ENCODE results near the gene TMEM74B.

Gene TMEM74B

DNA sequence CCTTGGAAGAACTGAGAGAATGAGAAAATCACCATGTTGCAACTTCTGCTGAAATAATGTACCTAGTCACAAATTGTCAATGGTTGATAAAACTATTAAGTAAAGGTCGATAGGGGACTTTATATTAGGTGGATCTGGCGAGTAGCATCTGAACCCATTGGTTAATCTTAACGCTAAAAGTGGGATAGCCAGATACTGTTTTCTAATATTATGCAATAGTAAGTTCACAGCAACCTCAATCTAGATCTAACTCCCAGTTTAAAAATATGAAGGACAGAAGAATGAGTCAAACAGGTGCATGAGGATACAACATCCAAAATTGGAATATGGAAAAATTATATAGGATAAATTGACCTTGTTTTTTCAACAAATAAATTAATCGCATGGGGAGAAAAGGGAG lies 47.5 kb downstream of the TMEM74B start:
- DNase-seq (ENCODE audit: low spot score) = no peak
- TF ChIP-seq, protein P1, sequence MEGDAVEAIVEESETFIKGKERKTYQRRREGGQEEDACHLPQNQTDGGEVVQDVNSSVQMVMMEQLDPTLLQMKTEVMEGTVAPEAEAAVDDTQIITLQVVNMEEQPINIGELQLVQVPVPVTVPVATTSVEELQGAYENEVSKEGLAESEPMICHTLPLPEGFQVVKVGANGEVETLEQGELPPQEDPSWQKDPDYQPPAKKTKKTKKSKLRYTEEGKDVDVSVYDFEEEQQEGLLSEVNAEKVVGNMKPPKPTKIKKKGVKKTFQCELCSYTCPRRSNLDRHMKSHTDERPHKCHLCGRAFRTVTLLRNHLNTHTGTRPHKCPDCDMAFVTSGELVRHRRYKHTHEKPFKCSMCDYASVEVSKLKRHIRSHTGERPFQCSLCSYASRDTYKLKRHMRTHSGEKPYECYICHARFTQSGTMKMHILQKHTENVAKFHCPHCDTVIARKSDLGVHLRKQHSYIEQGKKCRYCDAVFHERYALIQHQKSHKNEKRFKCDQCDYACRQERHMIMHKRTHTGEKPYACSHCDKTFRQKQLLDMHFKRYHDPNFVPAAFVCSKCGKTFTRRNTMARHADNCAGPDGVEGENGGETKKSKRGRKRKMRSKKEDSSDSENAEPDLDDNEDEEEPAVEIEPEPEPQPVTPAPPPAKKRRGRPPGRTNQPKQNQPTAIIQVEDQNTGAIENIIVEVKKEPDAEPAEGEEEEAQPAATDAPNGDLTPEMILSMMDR (IDR thresholded peaks at IDR 0.05; ENCODE audit: borderline replicate concordance, control extremely low read depth, extremely low read depth, insufficient read depth, missing control alignments) = no peak
- in situ Hi-C loops (cut with MboI; ENCODE audit: low sequenced_read_pairs, unreplicated experiment) = no loop called here

DNA sequence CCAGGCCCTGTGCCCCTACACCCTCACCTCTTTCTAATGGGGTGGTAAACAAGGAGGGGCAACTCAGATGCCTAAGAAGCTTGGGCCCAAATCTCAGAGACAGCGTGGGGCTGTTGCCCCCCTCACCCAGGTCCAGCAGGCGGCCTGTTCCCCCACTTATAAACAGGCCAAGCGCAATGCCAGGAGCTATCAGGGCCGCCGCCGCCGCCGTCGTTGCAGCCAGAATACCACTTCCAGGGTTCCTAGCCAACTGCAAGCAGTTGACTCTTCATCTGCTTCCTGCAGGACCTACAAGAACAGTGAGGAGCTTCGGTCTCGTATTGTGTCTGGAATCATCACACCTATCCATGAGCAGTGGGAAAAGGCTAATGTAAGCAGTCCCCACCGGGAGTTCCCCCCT lies 49.9 kb downstream of the TMEM74B start:
- TF ChIP-seq, protein P1 (IDR thresholded peaks at IDR 0.05; ENCODE audit: borderline replicate concordance, control extremely low read depth, extremely low read depth, insufficient read depth, missing control alignments) = no peak
- in situ Hi-C loops (cut with MboI; ENCODE audit: low sequenced_read_pairs, unreplicated experiment) = no loop called here

DNA sequence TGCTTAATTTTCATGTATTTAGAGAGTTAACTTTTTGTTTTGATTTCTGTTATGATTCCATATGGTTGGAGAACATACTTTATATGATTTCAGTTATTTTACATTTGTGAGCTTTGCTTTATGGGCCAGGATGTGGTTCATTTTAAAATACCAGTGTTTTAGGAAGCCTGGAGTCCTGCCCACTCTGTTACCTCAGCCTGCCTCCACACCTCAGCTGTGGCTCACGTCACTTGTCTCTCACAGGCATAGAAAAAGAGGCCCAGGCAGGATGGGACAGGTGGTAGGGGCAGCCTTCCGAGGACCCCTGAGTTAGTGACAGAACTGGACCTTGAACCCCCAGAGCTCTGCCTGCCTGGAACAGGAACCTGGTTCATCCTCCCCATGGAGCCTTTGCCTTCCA lies 50.4 kb downstream of the TMEM74B start:
- no peak for DNase-seq (ENCODE audit: low spot score)
- in situ Hi-C loops (cut with MboI; ENCODE audit: low sequenced_read_pairs, unreplicated experiment) = no loop called here

More for the DNA sequence above, 49.9 kb downstream of the TMEM74B start:
- DNase-seq (ENCODE audit: low spot score) = no peak

DNA sequence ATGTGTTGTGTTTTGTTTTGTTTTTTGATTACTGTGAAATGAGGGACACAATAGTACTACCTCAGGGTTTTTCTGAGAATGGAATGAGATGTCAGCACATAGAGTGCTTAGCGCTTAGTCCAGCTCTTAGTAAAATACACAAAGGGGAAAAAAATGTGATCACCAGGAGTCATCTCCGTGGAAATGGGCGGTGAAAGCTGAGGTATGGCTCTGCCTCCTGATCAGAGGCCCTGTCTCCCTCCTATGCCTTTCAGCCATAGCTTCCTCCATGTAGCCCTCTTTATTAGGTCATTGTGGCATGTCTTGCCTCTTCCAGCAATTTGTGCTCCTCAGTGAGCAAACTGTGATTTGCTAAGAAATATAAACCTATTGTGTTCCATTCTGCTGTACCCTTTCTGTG lies 53.4 kb downstream of the TMEM74B start:
- TF ChIP-seq, protein P1 (IDR thresholded peaks at IDR 0.05; ENCODE audit: borderline replicate concordance, control extremely low read depth, extremely low read depth, insufficient read depth, missing control alignments) = no peak
- no peak for DNase-seq (ENCODE audit: low spot score)
- in situ Hi-C loops (cut with MboI; ENCODE audit: low sequenced_read_pairs, unreplicated experiment) = no loop called here

More for the DNA sequence above, 50.4 kb downstream of the TMEM74B start:
- TF ChIP-seq, protein P1 (IDR thresholded peaks at IDR 0.05; ENCODE audit: borderline replicate concordance, control extremely low read depth, extremely low read depth, insufficient read depth, missing control alignments) = no peak

DNA sequence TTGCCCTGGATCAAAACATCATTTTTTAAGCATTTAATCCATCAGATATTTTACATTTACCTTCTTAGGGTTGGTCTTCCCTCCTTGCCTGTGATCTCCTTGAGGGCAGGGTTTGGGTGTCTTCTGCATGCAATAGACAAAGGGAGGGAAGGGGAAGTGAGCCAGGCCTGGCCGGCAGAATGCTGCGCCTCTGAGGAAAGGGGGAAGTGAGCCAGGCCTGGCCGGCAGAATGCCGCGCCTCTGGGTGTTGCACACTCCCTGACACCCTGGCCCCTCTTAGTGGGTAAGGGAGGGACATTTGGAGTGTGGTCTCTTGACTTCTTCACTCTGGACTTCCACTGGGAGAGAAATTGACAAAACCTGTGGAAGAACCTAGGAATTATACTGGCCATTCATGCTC lies 53.9 kb downstream of the TMEM74B start:
- DNase-seq (ENCODE audit: low spot score) = peak; percentile 34
- in situ Hi-C loops (cut with MboI; ENCODE audit: low sequenced_read_pairs, unreplicated experiment) = no loop called here
- TF ChIP-seq, protein P1 (IDR thresholded peaks at IDR 0.05; ENCODE audit: borderline replicate concordance, control extremely low read depth, extremely low read depth, insufficient read depth, missing control alignments) = no peak
